GM12875 (cell line): ENCODE measurements around the gene MEIS1.
"Not testable (repeated sequence)": the region's sequence is repeated elsewhere in the genome, so short reads cannot be mapped to it uniquely, and the experiment has no call there.

Source experiments
- H3K4me3 ChIP-seq: one replicate; pipeline ENCODE4 v1.5.1; 2011; ENCODE audit warnings: low read depth, low read length, control low read depth
- CTCF ChIP-seq: IDR thresholded peaks from 2 replicates; pipeline ENCODE4 v1.5.1; 2011; ENCODE audit warnings: low read depth, mild to moderate bottlenecking, control low read depth, inconsistent platforms, low read length, moderate library complexity, borderline replicate concordance; ENCODE audit not compliant: insufficient read depth

MEIS1 gene

GRCh38 chr2:66481100-66481549, 46.2 kb downstream of the MEIS1 start:
- H3K4me3 ChIP-seq: no peak overlapping the region
- TF ChIP-seq CTCF: no peak

- H3K4me3 ChIP-seq: not testable (repeated sequence)
Observed at GRCh38 chr2:66485252-66485651, 50.3 kb downstream of the MEIS1 start.

- no peak overlapping the region for H3K4me3 ChIP-seq
- no peak for TF ChIP-seq CTCF
Observed at GRCh38 chr2:66488946-66489345, 54.0 kb downstream of the MEIS1 start.

GRCh38 chr2:66489436-66489835, 54.5 kb downstream of the MEIS1 start:
- TF ChIP-seq CTCF: no peak
- no peak overlapping the region for H3K4me3 ChIP-seq

GRCh38 chr2:66490588-66491001, 55.7 kb downstream of the MEIS1 start:
- no peak overlapping the region for H3K4me3 ChIP-seq
- no peak for TF ChIP-seq CTCF

- no peak for TF ChIP-seq CTCF
- no peak overlapping the region for H3K4me3 ChIP-seq
Observed at GRCh38 chr2:66494708-66495107, 59.8 kb downstream of the MEIS1 start.

- no peak overlapping the region for H3K4me3 ChIP-seq
- no peak for TF ChIP-seq CTCF
Observed at GRCh38 chr2:66495788-66496640, 61.1 kb downstream of the MEIS1 start.
